ENCODE results near the gene NPHP1.
"Not testable (repeated sequence)": the region's sequence is repeated elsewhere in the genome, so short reads cannot be mapped to it uniquely, and the experiment has no call there.

Gene NPHP1

GRCh38 chr2:110198016-110198415 lies 6.8 kb downstream of the NPHP1 start:
- DNase-seq: no peak

GRCh38 chr2:110197452-110197851 lies 7.4 kb downstream of the NPHP1 start:
- DNase-seq: no peak

- not testable (repeated sequence) for DNase-seq
These were observed 14.6 kb downstream of the NPHP1 start for GRCh38 chr2:110190169-110190568.

- no peak for DNase-seq
These were observed 22.4 kb downstream of the NPHP1 start for GRCh38 chr2:110182449-110182848.

- no peak for DNase-seq
These were observed 24.8 kb downstream of the NPHP1 start for GRCh38 chr2:110180036-110180435.

GRCh38 chr2:110173523-110173922 lies 31.3 kb downstream of the NPHP1 start:
- DNase-seq: no peak

- DNase-seq: no peak
These were observed 32.3 kb downstream of the NPHP1 start for GRCh38 chr2:110172506-110172905.

- DNase-seq: no peak
These were observed 34.7 kb downstream of the NPHP1 start for GRCh38 chr2:110170102-110170501.

- DNase-seq: no peak
These were observed 37.4 kb downstream of the NPHP1 start for GRCh38 chr2:110167326-110168000.

GRCh38 chr2:110166266-110166665 lies 38.5 kb downstream of the NPHP1 start:
- no peak for DNase-seq

- DNase-seq: peak in 7 of 56 donors; percentile 1 to 22 (median 4)
These were observed 47.5 kb downstream of the NPHP1 start for GRCh38 chr2:110157153-110157793.

- not testable (repeated sequence) for DNase-seq
These were observed 50.0 kb downstream of the NPHP1 start for GRCh38 chr2:110154828-110155227.

- DNase-seq: not testable (repeated sequence)
These were observed 50.6 kb downstream of the NPHP1 start for GRCh38 chr2:110154188-110154587.

- no peak for DNase-seq
These were observed 51.4 kb downstream of the NPHP1 start for GRCh38 chr2:110153416-110153815.

GRCh38 chr2:110152943-110153342 lies 51.9 kb downstream of the NPHP1 start:
- no peak for DNase-seq

- DNase-seq: peak in 6 of 56 donors; percentile 13 to 59 (median 25)
These were observed 55.2 kb downstream of the NPHP1 start for GRCh38 chr2:110149330-110150220.

GRCh38 chr2:110146945-110147332 lies 57.9 kb downstream of the NPHP1 start:
- DNase-seq: no peak

- DNase-seq: no peak
These were observed 58.4 kb downstream of the NPHP1 start for GRCh38 chr2:110146183-110146944.

- DNase-seq: no peak
These were observed 60.8 kb downstream of the NPHP1 start for GRCh38 chr2:110143982-110144381.

GRCh38 chr2:110140401-110140800 lies 64.4 kb downstream of the NPHP1 start:
- DNase-seq: no peak

- no peak for DNase-seq
These were observed 70.8 kb downstream of the NPHP1 start for GRCh38 chr2:110134025-110134424.
